Brain pericyte (primary cell): ENCODE data around the gene CCDC7.
"Not testable (repeated sequence)": the region's sequence is repeated elsewhere in the genome, so short reads cannot be mapped to it uniquely, and the experiment has no call there.

Experiments used
- DNase-seq: peaks from one replicate; pipeline ENCODE4 v3.0.0-alpha.2; 2012; ENCODE audit warnings: low read depth, low spot score

The CCDC7 gene

GRCh38 chr10:32445740-32446535, at the start of gene CCDC7:
Gene CCDC7 (plus strand): TSS chr10:32446140. CDS start chr10:32451643, 5,503 bp downstream.
- DNase-seq: peak; percentile 47

- DNase-seq: not testable (repeated sequence)
Measured at GRCh38 chr10:32397163-32397562, 48.8 kb upstream of the CCDC7 start.

- not testable (repeated sequence) for DNase-seq
Measured at GRCh38 chr10:32399720-32400119, 46.2 kb upstream of the CCDC7 start.

GRCh38 chr10:32400961-32401360, 45.0 kb upstream of the CCDC7 start:
- no peak for DNase-seq

GRCh38 chr10:32402499-32402898, 43.4 kb upstream of the CCDC7 start:
- DNase-seq: no peak

- no peak for DNase-seq
Measured at GRCh38 chr10:32403091-32403490, 42.8 kb upstream of the CCDC7 start.

GRCh38 chr10:32408690-32409089, 37.2 kb upstream of the CCDC7 start:
- DNase-seq: no peak

- no peak for DNase-seq
Measured at GRCh38 chr10:32409741-32410140, 36.2 kb upstream of the CCDC7 start.

GRCh38 chr10:32410569-32410968, 35.4 kb upstream of the CCDC7 start:
- no peak for DNase-seq

GRCh38 chr10:32411797-32412498, 34.0 kb upstream of the CCDC7 start:
- DNase-seq: no peak

- no peak for DNase-seq
Measured at GRCh38 chr10:32412499-32412853, 33.5 kb upstream of the CCDC7 start.

- no peak for DNase-seq
Measured at GRCh38 chr10:32413513-32413912, 32.4 kb upstream of the CCDC7 start.

GRCh38 chr10:32415361-32415760, 30.6 kb upstream of the CCDC7 start:
- DNase-seq: no peak

- DNase-seq: no peak
Measured at GRCh38 chr10:32417911-32418547, 27.9 kb upstream of the CCDC7 start.

- no peak for DNase-seq
Measured at GRCh38 chr10:32418572-32418971, 27.4 kb upstream of the CCDC7 start.

GRCh38 chr10:32419615-32420014, 26.3 kb upstream of the CCDC7 start:
- no peak for DNase-seq

GRCh38 chr10:32426186-32426585, 19.8 kb upstream of the CCDC7 start:
- no peak for DNase-seq

GRCh38 chr10:32433542-32433941, 12.4 kb upstream of the CCDC7 start:
- no peak for DNase-seq

GRCh38 chr10:32436215-32436614, 9.7 kb upstream of the CCDC7 start:
- no peak for DNase-seq

- no peak for DNase-seq
Measured at GRCh38 chr10:32437334-32437733, 8.6 kb upstream of the CCDC7 start.

GRCh38 chr10:32445036-32445435, 904 bp upstream of the CCDC7 start:
- no peak for DNase-seq

GRCh38 chr10:32446536-32447406, 831 bp downstream of the CCDC7 start:
- DNase-seq: no peak
